T-helper 2 cell treated with Interferon-gamma antibody and Interleukin-4, amounts not matched to agents 100 ng/mL and 5 ng/mL, for 36 hours (primary cell): ENCODE measurements around the gene ISY1. TPM values are rescaled to one million over a fixed set of nuclear protein-coding genes. Genes with fewer than 3 reads are reported as not detected.
"Not testable (repeated sequence)": the region's sequence is repeated elsewhere in the genome, so short reads cannot be mapped to it uniquely, and the experiment has no call there.

ENCODE experiments used
- intact Hi-C: fragments of 100-400 bp; cut with micrococcal nuclease; formaldehyde crosslinking; loops from one replicate; pipeline ENCODE4 v1.15.1; 2023
- total RNA-seq: library from RNA; stranded (reverse); gene quantifications from 2 replicates; pipeline ENCODE4 v1.2.3, GENCODE V29; 2022

ISY1 gene
- 58.5 and 66.5 TPM in 2 replicates for total RNA-seq

GRCh38 chr3:129160891-129161859 lies at the start of gene ISY1:
TSS of gene ISY1 (minus strand) at chr3:129161063. CDS start at chr3:129160975, 88 bp downstream.
- intact Hi-C loops = loop anchor here (1.0 kb wide), 6 partner anchors 23 to 279 kb away; partner anchors contain the start of genes COPG1 and IFT122

- intact Hi-C loops = no loop called here
Measured at GRCh38 chr3:129207479-129207878, 46.6 kb upstream of the ISY1 start.

- intact Hi-C loops = no loop called here
Measured at GRCh38 chr3:129205109-129205832, 44.4 kb upstream of the ISY1 start.

GRCh38 chr3:129204473-129204872 lies 43.6 kb upstream of the ISY1 start:
- intact Hi-C loops = no loop called here

GRCh38 chr3:129199366-129199765 lies 38.5 kb upstream of the ISY1 start:
- intact Hi-C loops = no loop called here

- intact Hi-C loops = no loop called here
Measured at GRCh38 chr3:129197321-129197720, 36.5 kb upstream of the ISY1 start.

GRCh38 chr3:129196601-129197000 lies 35.7 kb upstream of the ISY1 start:
- intact Hi-C loops = no loop called here

GRCh38 chr3:129195731-129196256 lies 34.9 kb upstream of the ISY1 start:
- intact Hi-C loops = no loop called here

- intact Hi-C loops = not testable (repeated sequence)
Measured at GRCh38 chr3:129189793-129190192, 28.9 kb upstream of the ISY1 start.

- intact Hi-C loops = no loop called here
Measured at GRCh38 chr3:129187857-129188256, 27.0 kb upstream of the ISY1 start.

GRCh38 chr3:129185783-129186182 lies 24.9 kb upstream of the ISY1 start:
- intact Hi-C loops = no loop called here

GRCh38 chr3:129184784-129185542 lies 24.1 kb upstream of the ISY1 start:
- intact Hi-C loops = loop anchor here (1.0 kb wide), 4 partner anchors 24 to 65 kb away; partner anchors contain the start of genes COPG1 and ISY1

GRCh38 chr3:129184396-129184657 lies 23.5 kb upstream of the ISY1 start:
- intact Hi-C loops = loop anchor here (1.0 kb wide), 4 partner anchors 23 to 65 kb away; partner anchors contain the start of genes COPG1 and ISY1

GRCh38 chr3:129183569-129184395 lies 22.9 kb upstream of the ISY1 start, which contains the start of gene CNBP:
TSS of gene CNBP (minus strand) at chr3:129183896. CDS start at chr3:129171757, 12,139 bp downstream.
- intact Hi-C loops = loop anchor here (1.0 to 2.0 kb wide), 6 partner anchors 22 to 257 kb away; partner anchors contain the start of genes COPG1, IFT122 and ISY1

- intact Hi-C loops = loop anchor here (1.0 to 2.0 kb wide), 2 partner anchors 56 to 258 kb away; partner anchors contain the start of gene IFT122
Measured at GRCh38 chr3:129182390-129183185, 21.7 kb upstream of the ISY1 start.

- intact Hi-C loops = loop anchor here (2.0 kb wide), 1 partner anchor 57 kb away; no protein-coding TSS in a partner anchor
Measured at GRCh38 chr3:129181819-129182218, 21.0 kb upstream of the ISY1 start.

- intact Hi-C loops = no loop called here
Measured at GRCh38 chr3:129180461-129180860, 19.6 kb upstream of the ISY1 start.

GRCh38 chr3:129176051-129176450 lies 15.2 kb upstream of the ISY1 start:
- intact Hi-C loops = no loop called here

GRCh38 chr3:129173725-129174124 lies 12.9 kb upstream of the ISY1 start:
- intact Hi-C loops = no loop called here
